SW 1271 (cell line): ENCODE measurements around the gene RPL31.

Experiments
- DNase-seq, 2 experiments: peaks; one replicate each; lab custom pipeline; 2025; lab: John Stamatoyannopoulos, UW

The RPL31 gene

DNA sequence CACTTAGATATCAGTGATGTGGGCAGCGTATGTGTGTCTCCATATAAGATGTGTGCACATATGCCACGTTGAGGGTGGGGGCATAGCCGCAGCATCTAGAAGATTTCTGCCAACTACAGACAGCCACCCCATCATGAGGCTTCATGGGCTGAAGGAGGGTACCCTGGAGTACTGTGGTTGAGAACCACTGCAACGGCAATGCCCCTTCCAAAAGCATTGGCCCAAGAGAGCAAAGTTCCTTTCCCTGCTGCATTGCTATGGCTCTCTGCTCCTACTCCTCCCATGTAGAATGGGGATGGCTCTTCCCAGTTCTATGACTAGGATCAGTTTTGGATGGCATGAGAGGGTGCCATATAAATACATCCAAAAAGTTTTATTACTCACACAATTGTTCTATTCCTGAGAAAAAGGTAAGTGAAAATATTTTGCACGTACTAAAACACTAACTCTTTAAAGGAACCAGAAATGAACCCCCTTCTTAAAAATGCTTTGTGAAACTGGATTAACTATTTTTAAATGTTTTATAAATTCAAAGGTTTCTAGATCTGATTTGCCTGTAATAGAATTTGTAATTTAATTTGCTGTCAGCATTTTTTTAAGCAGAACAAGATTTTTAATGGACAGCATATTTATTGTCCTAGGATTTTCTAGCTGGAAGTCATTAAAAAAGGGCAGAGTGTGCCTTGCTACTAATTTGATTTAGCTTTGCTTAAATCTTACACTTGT is 4.4 kb upstream of the RPL31 start:
- DNase-seq: no peak

DNA sequence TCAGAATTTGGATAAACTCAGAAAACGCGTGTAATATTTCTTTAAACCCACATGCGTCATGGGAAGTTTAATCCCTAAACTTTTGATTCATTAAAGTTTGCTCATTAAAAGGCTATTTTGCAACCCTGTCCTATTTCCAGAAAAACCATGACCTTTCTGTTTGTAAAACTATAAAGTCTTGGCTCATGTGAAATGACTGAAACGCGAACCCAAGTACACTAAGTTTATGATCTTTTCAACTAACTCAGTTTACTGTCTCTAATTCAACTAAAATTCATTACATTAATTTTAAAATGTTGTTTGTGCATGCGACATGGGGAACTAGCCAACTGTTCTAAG is 3.9 kb upstream of the RPL31 start:
- DNase-seq: no peak

DNA sequence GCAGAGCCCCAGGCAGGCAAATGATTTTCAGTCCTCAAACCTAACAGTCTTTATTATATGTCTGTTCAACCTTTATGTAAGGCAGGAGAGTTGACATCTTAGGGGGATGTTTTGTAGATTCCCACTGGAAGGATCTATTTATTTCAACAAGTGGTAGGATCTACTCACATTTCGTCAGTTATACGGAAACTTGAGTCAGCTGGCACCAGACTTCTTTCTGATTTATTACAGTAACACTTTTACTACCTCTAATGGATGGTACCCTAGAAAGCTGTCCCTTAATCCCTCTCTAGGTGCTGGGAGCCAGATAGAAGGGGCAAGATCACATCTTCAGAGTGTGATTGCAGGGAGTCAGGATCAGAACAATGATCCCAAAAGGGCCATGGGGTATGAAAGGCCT is 2.1 kb upstream of the RPL31 start:
- DNase-seq: no peak

DNA sequence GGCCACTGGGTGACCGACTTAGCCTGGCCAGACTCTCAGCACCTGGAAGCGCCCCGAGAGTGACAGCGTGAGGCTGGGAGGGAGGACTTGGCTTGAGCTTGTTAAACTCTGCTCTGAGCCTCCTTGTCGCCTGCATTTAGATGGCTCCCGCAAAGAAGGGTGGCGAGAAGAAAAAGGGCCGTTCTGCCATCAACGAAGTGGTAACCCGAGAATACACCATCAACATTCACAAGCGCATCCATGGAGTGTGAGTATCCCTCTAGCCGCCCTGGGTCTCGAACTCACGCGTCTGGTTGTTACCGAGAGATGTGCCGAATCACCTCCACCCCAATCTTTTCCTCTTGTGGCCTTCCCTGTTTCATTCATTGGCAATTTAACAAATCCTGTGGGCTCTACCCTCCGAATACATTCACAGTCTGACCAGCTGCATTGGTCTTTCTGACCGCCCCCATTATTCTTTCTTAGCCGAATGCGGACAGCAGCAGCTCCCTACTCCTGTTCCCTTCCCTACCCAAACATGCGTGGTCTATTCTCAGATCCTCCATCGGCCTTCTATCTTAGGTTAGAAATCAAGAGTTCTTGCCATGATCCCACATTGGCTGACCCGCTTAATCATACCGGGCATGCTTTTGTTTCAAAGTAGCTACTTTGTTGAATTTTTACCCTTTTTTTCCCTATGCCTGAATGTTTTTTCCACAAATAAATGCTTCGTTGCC is 631 bp downstream of the RPL31 start:
- peak in 1 of 2 experiments; percentile 47 for DNase-seq

DNA sequence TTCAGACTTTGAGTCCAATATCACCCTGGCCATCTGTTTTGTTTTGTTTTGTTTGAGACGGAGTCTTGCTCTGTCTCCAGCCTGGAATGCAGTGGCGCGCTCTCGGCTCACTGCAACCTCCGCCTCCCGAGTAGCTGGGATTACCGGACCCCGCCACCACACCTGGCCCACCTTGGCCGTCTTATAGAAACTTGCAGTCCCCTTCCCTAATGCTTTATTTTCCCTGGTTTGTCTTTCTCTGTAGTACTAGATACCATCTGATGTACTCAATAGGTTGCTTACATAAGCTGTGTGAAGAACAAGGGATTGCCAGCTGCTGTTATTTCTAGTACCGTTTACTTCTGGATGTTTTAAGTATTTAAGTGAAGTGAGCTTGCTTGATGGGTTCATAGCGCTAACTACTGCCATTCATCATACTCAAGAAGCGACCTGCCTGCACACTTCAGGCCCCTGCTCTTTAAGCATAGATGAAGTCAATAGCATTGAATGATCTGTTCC is 1.2 kb downstream of the RPL31 start:
- no peak for DNase-seq

DNA sequence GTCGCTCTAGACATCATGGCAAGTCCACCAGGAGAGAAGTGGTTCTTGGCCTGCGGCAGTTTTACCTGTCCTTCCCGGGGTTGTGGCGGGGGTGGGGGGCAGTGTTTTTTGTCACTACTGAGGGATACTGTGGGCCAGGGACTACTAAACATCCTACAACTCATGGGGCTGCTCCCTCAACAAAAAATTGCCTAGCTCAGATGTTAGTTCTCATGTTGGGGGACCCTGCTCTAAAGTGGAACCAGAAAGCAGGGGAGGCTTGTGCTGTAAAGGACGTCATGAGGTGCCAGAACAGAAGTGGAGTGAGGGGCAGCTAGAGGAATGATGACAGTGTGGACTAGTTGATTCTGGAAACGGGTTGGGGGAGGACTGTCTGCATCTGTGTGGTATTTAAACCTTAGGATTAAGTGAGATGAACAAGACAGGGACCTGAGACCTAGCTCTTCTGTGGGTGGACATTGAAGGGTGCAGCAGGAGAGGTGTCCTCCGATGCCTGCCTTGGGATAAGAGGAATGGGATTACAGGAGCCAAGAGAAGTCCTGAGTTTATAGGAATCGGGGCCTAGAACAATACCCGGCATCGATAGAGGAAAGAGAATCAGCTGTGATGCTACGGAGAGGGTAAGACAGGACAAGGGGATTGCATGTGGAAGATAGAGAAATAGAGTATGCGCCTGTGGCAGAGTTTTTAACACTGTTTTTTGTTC is 2.7 kb downstream of the RPL31 start:
- no peak for DNase-seq

DNA sequence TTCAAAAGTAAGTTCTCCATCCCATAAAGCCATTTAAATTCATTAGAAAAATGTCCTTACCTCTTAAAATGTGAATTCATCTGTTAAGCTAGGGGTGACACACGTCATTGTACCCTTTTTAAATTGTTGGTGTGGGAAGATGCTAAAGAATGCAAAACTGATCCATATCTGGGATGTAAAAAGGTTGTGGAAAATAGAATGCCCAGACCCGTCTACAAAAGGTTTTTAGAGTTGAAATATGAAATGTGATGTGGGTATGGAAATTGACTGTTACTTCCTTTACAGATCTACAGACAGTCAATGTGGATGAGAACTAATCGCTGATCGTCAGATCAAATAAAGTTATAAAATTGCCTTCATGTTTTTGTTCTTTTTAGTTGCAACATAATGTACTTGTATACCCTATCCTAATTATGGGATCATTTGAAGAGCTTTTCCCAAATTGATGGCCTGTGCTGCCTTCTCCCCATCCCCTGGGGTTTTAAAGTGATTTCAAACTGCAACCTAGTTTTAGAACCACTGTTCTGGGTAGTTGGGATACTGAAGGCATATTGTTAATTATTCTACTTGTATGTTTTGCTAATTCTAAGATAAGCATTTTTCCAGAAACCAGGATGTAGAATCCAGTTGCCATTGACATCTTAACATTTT is 4.1 kb downstream of the RPL31 start:
- no peak for DNase-seq

DNA sequence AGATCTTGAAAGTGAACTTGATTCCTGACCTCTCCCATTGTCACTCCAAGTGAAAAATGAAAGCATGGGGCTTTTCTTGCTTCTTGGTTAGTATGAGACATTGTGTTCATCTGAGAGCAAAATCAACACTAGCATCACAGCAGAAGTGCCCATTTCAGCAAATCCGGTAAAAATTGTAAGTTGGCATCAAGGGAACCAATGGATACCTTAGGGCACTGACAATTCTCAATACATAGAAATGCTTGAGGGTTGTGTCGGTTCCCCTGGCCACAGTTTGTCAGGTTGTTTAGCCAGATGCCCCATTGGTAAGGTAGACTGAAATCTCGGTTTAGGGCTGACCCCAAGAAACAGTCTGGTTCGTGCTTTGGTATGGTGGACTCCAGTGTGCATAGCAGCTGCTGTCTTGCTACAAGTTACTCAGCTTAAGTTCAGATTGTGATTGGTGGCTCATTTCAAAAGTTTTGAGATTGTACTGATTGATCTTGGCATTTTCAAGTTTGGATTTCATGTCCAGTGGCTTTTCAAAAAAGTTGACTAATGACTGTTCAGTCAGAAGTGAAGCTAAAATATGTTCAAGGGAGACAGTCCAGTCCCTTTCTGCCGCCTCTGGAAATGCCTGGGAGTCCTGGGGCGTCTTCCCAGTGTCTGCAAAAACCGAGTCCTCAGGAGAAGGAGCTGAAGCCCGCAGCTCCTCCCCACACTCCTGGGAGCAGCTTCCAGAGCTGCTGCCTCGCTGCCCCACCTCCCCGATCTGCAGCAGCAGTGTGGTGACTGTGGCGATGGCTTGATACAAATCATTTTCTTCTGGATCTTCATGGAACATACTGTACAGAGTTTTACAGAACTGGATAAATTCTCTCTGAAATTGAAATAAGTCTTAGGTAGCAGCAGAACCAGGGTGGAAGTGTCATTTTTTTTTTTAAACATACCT is 5.6 kb downstream of the RPL31 start:
- DNase-seq: peak in 1 of 2 experiments; percentile 43

DNA sequence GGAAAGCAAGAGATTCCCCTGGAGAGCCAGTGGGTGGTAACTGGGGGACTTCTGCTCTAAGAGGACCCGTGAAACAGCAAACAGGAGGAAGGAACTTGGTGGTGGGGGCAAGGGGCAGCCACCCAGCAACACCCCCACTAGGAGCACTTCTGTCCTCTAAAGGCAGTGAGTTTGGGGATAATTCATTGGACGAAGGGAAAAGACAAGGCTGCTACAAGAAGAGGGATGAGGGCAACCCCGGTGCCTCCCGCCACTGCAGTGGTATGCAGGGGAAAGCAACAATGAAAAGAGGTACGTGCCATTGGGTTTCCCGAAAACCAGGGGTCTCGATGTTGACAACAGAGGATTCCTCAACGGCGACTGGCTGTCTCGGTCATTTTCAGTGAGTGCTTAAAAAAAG is 9.1 kb downstream of the RPL31 start:
- no peak for DNase-seq

DNA sequence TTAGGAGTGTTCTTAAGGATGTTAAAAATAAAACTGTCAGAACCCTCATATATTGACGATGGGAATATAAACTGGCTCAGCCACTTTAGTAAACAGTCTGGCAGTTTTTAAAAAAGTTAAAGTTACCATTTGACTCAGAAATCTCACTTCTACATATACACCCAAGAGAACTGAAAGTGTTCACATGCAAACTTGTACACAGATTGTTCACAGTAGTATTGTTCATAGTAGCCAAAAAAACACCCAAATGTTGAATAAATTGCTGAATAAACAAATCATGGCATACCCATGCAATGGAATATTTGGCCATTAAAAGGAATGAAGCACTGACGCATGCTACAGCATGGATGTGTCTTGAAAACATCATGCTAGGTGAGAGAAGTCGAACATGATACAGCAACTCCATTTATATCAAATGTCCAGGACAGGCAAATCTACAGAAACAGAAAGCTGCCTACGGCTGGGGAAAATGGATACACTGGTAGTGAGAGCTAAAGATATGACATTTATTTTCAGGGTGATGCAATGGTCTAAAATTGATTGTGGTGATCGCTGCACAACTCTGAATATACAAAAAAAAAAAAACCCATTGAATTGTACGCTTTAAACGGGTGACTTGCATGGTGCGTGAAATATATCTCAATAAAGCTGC is 10.1 kb downstream of the RPL31 start:
- DNase-seq: no peak

DNA sequence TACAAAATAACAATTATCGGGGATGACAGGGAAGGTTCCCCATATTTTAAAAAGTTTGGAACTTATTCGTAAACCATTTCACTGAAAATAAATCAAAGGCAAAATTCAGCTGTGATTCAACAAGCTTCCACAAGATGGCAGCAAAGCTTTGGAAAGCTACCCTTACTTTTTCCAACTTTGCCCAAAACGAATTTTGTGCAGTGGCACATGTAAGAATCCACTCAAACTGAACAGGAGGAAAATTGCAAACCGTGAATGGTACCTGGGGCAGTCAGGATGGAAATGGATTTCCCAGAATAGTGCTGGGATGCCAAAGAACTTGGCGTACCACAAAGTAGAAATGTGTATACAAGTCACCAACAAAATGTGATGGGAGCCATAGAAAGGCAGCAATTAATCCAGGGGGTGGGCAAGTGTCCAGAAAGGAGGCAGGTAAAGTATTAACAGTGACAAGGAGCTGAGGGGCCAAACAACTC is 10.7 kb downstream of the RPL31 start:
- peak in 1 of 2 experiments; percentile 51 for DNase-seq

DNA sequence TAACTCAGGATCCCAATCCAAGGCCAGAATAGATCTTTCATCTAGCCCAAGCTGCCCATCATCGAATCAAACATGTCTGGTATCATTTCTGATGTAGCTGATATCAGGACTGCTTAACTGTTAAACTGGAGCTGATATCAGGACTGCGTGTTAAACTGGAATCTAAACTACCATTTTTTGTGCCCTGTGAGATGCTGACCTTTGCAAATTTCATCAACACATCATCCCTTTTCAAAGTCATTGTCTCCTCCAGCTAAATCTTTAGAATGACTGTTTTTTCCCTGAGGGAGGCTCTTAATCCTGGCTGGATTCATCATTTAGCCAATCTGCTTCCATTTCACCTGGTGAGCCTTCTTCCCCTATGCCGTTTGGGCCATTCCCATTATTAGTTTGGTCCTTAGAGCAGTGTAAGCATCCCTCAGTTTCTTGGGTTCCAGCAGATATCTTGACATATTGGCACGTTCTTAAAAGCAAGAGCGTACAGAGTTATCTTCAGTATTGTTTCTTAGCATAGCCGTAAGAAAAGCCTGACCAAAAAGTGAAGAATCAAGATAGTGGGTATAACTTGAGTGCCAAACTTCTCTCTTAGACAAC is 12.3 kb downstream of the RPL31 start:
- DNase-seq: no peak

DNA sequence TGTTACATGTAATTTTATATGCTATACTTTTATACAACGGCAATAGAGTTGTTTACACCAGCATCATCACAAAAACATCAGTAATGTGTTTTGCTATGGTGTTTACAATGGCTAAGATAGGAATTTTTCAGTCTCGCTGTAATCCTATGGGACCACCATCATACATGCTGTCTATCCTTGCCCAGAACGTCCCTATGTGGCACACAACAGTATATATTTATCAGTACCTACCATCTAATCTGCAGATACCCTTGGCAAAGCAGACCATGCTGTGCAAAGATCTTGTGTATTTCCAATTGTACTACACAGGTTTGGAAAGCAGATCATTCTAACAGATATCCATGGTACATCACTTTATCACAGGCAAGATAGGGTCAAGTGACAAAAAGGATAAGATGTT is 15.3 kb downstream of the RPL31 start:
- DNase-seq: no peak

DNA sequence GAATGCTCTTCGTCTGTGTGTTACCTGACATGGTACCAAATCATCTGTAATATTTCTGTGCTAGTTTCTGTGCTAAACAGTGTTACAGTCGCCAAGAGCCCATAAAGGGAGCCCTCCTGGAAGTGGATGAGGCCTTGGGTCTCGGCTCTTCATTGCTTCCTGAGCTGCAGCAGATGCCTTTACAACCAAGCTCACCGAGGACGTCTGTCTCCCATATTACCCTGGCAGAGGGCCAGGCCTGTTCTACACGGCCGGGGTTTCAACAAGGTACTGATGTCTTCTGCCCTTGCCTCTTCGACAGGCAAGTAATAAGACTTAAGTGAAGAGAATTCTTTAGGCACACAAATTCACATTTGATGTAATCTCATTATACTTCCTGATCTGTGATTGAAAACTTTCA is 16.8 kb downstream of the RPL31 start:
- no peak for DNase-seq

DNA sequence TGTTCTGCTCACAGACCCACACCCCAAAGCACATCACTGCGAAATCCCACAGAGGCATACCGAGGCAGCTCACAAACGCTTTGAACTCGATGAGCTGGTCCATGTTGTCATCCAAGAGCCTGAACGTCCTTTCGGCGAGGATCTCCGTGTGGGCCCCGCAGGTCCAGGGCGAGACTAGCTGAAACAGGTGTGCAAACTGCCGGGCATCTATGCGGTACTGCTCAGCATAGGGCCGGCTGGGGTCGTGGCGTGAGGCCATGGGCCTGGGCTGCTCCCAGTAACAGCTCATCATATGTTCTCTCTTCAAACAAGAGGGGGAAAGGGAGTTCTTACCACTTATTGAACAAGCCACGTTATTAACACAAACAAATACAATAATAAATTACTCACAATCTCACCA is 20.1 kb downstream of the RPL31 start:
- no peak for DNase-seq

DNA sequence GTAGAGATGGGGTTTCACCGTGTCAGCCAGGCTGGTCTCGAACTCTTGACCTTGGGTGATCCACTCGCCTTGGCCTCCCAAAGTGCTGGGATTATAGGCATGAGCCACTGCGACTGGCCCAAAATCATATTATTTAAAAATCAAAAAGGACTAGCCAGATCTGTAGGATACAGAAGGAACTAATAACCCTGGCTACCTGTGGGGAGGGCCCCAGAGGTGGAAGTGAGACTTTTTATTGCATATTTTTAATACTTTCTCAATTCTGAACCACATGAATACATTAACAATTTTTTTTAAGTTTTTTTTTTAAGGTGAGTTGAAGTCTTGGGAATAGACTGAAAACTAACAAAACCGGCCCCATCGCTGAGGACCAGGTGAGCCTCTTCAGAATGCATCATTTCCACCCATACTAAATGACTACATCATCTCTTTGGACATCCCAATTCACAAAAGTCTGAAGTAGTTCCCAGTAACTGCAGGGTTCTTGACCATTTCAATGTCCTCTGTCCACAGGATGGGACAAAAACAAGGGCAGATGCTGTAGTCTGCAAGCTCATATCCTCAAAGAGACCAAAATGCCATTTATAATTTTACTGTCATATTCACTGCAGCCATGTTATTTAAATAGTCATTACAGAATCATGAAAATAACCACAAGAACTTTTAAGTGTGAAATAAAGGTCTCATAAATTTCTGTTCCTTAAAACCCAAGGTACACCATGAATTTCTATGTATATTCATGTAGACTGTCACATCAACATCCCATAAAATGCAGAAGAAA is 21.4 kb downstream of the RPL31 start:
- DNase-seq: no peak

DNA sequence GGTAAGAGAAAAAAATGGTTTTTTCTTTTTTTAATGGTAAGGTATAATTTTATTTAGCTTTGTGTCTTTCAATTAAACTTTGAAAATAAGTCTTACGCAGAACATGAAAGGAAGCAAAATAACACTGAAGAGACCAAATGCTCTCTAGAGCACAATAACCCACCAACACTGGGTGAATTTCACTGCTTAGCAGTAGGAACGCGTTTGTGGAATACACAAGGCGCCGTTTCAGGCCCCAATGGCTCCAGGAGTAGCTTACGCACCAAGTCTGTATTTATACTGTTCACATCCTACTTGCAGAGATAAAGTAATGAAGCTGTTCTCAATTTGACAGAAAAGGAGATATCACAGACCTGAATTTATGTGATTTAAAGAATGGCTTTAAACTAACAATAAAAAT is 23.5 kb downstream of the RPL31 start:
- DNase-seq: no peak

DNA sequence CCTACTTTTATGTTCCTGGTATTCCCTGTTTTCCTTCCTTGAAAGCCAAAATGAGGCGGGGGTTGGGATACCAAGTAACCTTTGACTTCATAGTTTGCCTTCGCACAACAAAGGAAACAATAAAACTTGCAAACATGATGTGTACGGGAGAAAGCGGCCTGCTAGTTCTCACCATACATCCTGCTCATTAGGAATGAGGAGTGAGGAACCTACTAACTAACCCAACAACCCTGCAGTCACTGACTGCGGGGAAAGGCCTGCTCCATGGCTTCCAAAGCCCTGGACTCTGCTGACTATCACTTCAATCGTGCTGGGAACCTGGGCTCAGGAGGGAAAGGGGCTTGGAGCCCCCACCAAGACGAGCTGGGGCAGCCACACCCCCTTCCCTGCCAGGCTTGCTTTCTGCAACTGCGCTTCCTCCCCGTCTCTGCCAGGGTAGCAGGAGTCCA is 24.2 kb downstream of the RPL31 start:
- DNase-seq: no peak

DNA sequence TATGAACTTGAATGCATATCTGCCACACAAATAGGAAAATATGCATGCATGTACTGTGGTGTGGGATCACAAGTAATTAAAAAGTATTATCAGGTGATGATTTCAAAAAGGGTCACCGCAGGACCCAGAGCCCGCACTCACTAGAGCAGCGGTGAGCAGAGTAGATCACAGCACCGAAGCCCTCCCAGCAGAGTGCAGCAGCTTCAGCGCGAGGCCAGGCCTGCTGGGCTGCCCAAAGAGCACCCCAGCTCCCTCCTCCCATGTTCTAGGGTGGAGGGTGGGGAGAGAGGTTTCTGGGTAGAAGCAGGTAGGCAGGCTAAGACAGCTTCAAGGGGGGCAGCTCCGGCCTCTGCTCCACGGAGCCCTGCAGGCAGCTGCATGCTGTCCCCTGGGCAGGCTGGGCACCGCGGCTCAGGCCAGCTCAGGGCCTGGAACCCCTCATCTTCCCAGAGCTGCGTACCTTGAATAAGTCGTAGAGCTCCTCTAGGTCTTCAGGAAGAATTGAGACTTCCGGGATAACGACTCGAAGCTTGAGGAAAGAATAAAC is 24.9 kb downstream of the RPL31 start:
- no peak for DNase-seq
